ENCODE data around the gene SLC25A34.

SLC25A34 gene

GRCh38 chr1:15757575-15758342 is 21.7 kb downstream of the SLC25A34 start:
- no peak for TF ChIP-seq CTCF (conservative IDR thresholded peaks at IDR 0.05; ENCODE audit: low read depth, low read length)
- peak; percentile 20 for DNase-seq (ENCODE audit: low read depth)

GRCh38 chr1:15758343-15758931 is 22.4 kb downstream of the SLC25A34 start, which contains the start of gene FBLIM1:
TSS of gene FBLIM1 (plus strand) at chr1:15758795. CDS start at chr1:15764984, 6,189 bp downstream.
- H3K4me3 ChIP-seq (ENCODE audit: low read depth, low read length) = peak within 1 kb of the TSS; percentile 78

More at GRCh38 chr1:15757575-15758342, 21.7 kb downstream of the SLC25A34 start:
- H3K4me3 ChIP-seq (ENCODE audit: low read depth, low read length) = peak overlapping the region; percentile 78

GRCh38 chr1:15758953-15759661 is 23.0 kb downstream of the SLC25A34 start:
- H3K4me3 ChIP-seq (ENCODE audit: low read depth, low read length) = peak overlapping the region; percentile 78
- no peak for TF ChIP-seq CTCF (conservative IDR thresholded peaks at IDR 0.05; ENCODE audit: low read depth, low read length)
- peak; percentile 26 for DNase-seq (ENCODE audit: low read depth)

More at GRCh38 chr1:15758343-15758931, 22.4 kb downstream of the SLC25A34 start, which contains the start of gene FBLIM1:
- TF ChIP-seq CTCF (conservative IDR thresholded peaks at IDR 0.05; ENCODE audit: low read depth, low read length) = no peak
- no peak for DNase-seq (ENCODE audit: low read depth)

- TF ChIP-seq CTCF (conservative IDR thresholded peaks at IDR 0.05; ENCODE audit: low read depth, low read length) = no peak
- peak; percentile 80 for DNase-seq (ENCODE audit: low read depth)
- H3K4me3 ChIP-seq (ENCODE audit: low read depth, low read length) = peak overlapping the region; percentile 78
Measured at GRCh38 chr1:15760520-15761211, 24.6 kb downstream of the SLC25A34 start.

- DNase-seq (ENCODE audit: low read depth) = peak; percentile 34
- H3K4me3 ChIP-seq (ENCODE audit: low read depth, low read length) = peak overlapping the region; percentile 78
- no peak for TF ChIP-seq CTCF (conservative IDR thresholded peaks at IDR 0.05; ENCODE audit: low read depth, low read length)
Measured at GRCh38 chr1:15761366-15762128, 25.5 kb downstream of the SLC25A34 start.

GRCh38 chr1:15762546-15762945 is 26.5 kb downstream of the SLC25A34 start:
- no peak overlapping the region for H3K4me3 ChIP-seq (ENCODE audit: low read depth, low read length)
- no peak for DNase-seq (ENCODE audit: low read depth)
- TF ChIP-seq CTCF (conservative IDR thresholded peaks at IDR 0.05; ENCODE audit: low read depth, low read length) = no peak
